ENCODE measurements around the gene SMARCD3.

The SMARCD3 gene

DNA sequence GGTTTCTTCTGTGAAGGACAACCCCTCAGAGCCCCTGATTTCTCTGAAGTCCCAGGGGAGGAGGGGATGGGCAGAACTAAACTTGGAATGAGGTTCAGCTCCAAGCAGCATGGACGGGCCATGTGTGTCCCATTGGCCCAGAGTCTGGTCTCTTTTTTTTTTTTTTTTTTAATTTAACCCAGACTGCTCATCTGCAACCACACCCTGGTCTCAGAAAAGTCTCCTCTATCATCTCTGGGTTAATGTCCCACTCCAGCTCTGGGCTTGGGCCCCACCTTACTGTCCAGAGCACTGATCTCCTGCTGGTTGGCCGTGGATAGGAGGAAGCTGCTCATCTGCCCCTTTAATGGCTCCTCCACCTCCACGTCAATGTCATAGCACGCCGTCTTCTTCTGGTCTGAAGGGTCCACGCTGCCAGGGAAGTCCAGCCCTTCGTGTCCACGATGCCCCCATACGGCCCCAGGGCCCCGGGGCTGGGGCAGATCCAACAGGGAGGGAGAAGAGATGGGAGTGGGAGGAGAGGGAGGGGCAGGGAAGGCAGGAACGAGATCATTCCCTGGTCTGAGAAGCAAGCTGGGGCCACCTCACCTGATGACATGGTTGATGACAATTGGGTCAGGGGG, 8.5 kb downstream of the SMARCD3 start:
- no peak overlapping the region for H3K4me3 ChIP-seq (ENCODE audit: low read depth, low read length)
- TF ChIP-seq, protein P1, sequence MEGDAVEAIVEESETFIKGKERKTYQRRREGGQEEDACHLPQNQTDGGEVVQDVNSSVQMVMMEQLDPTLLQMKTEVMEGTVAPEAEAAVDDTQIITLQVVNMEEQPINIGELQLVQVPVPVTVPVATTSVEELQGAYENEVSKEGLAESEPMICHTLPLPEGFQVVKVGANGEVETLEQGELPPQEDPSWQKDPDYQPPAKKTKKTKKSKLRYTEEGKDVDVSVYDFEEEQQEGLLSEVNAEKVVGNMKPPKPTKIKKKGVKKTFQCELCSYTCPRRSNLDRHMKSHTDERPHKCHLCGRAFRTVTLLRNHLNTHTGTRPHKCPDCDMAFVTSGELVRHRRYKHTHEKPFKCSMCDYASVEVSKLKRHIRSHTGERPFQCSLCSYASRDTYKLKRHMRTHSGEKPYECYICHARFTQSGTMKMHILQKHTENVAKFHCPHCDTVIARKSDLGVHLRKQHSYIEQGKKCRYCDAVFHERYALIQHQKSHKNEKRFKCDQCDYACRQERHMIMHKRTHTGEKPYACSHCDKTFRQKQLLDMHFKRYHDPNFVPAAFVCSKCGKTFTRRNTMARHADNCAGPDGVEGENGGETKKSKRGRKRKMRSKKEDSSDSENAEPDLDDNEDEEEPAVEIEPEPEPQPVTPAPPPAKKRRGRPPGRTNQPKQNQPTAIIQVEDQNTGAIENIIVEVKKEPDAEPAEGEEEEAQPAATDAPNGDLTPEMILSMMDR (IDR thresholded peaks at IDR 0.05; ENCODE audit: low read depth, low read length) = no peak

DNA sequence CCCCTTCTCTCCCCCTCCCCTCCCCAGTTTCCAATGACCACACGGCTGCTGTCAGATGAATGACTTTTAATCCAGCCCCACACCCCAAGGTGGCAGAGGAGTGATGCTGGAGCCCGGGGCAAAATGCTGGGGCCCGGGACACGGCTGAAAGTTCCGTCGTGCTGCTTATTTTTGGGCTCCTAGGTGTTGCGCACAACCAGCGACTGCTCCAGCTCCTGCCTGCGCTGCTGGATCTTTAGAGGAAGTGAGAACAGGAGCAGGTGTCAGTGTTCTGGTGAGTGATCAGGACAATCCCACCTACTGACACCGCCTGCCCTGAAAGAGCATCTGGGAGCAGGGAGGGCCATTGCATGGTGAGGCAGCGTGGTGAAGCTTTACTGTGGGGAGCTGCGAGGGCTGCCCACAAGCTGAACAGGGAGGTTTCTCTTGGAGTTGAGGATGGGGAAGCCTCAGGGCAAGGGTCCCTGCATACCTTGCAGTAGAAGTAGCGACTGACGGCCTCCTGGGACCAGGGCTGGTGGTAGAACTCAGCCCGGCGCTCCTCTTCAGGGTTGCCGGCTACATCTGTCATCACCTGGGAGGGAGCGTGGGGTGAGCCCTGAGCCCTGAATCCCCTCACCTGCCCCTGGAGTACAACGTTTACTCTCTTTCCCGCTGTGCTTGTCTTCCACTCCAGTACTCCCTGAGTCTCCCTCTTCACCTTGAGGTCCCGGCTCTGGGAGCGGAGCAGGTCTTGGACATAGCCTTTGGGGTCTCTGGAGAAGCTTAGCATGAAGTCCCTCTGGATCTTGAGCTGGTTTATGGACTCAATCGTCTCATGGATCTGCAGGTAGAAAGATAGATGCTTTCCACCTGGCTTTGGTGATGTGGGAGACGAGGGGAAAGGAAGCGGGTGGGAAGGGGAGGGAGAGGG, 9.3 kb downstream of the SMARCD3 start:
- H3K4me3 ChIP-seq (ENCODE audit: low read depth, low read length) = no peak overlapping the region
- TF ChIP-seq, protein P1 (IDR thresholded peaks at IDR 0.05; ENCODE audit: low read depth, low read length) = no peak

DNA sequence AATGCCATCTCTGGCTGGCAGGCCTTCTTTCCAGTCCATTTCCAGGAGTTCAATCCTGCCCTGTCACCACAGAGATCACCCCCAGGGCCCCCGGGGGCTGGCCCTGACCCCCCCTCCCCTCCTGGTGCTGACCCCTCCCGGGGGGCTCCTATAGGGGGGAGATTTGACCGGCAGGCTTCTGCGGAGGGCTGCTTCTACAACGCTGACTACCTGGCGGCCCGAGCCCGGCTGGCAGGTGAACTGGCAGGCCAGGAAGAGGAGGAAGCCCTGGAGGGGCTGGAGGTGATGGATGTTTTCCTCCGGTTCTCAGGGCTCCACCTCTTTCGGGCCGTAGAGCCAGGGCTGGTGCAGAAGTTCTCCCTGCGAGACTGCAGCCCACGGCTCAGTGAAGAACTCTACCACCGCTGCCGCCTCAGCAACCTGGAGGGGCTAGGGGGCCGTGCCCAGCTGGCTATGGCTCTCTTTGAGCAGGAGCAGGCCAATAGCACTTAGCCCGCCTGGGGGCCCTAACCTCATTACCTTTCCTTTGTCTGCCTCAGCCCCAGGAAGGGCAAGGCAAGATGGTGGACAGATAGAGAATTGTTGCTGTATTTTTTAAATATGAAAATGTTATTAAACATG, 10.2 kb downstream of the SMARCD3 start:
- no peak overlapping the region for H3K4me3 ChIP-seq (ENCODE audit: low read depth, low read length)
- TF ChIP-seq, protein P1 (IDR thresholded peaks at IDR 0.05; ENCODE audit: low read depth, low read length) = no peak

DNA sequence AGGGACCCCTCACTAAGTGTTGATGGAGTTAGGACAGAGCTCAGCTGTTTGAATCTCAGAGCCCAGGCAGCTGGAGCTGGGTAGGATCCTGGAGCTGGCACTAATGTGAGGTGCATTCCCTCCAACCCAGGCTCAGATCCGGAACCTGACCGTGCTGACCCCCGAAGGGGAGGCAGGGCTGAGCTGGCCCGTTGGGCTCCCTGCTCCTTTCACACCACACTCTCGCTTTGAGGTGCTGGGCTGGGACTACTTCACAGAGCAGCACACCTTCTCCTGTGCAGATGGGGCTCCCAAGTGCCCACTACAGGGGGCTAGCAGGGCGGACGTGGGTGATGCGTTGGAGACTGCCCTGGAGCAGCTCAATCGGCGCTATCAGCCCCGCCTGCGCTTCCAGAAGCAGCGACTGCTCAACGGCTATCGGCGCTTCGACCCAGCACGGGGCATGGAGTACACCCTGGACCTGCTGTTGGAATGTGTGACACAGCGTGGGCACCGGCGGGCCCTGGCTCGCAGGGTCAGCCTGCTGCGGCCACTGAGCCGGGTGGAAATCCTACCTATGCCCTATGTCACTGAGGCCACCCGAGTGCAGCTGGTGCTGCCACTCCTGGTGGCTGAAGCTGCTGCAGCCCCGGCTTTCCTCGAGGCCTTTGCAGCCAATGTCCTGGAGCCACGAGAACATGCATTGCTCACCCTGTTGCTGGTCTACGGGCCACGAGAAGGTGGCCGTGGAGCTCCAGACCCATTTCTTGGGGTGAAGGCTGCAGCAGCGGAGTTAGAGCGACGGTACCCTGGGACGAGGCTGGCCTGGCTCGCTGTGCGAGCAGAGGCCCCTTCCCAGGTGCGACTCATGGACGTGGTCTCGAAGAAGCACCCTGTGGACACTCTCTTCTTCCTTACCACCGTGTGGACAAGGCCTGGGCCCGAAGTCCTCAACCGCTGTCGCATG, 11.0 kb downstream of the SMARCD3 start:
- TF ChIP-seq, protein P1 (IDR thresholded peaks at IDR 0.05; ENCODE audit: low read depth, low read length) = no peak
- H3K4me3 ChIP-seq (ENCODE audit: low read depth, low read length) = no peak overlapping the region

DNA sequence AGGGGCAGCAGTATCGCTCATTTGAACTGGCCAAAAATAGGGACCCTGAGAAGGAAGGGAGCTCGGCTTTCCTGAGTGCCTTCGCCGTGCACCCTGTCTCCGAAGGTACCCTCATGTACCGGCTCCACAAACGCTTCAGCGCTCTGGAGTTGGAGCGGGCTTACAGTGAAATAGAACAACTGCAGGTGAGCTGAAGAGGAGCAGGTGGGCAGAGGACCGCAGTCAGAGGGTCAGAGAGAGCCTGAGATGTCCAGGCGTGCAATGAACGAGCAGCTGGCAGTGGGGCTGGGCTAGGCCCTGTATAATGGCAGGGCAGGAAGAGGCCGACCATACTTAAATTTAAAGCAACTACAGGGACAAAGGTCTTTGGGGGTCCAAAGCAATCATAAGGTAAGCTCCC, 12.1 kb downstream of the SMARCD3 start:
- TF ChIP-seq, protein P1 (IDR thresholded peaks at IDR 0.05; ENCODE audit: low read depth, low read length) = no peak
- H3K4me3 ChIP-seq (ENCODE audit: low read depth, low read length) = no peak overlapping the region

DNA sequence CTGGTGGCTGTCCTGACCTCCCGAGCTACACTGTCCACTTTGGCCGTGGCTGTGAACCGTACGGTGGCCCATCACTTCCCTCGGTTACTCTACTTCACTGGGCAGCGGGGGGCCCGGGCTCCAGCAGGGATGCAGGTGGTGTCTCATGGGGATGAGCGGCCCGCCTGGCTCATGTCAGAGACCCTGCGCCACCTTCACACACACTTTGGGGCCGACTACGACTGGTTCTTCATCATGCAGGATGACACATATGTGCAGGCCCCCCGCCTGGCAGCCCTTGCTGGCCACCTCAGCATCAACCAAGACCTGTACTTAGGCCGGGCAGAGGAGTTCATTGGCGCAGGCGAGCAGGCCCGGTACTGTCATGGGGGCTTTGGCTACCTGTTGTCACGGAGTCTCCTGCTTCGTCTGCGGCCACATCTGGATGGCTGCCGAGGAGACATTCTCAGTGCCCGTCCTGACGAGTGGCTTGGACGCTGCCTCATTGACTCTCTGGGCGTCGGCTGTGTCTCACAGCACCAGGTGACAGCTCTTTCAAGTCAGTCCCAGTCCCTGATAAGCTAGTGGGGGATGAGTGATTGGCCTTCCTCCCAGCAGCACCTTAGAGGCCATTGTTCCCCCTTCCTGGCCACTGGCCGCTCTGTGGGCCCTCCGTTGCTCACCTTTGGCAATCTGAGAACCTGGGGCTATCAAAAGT, 13.3 kb downstream of the SMARCD3 start:
- H3K4me3 ChIP-seq (ENCODE audit: low read depth, low read length) = no peak overlapping the region

More for the DNA sequence above, 13.3 kb downstream of the SMARCD3 start:
- TF ChIP-seq, protein P1 (IDR thresholded peaks at IDR 0.05; ENCODE audit: low read depth, low read length) = no peak
